Mesendoderm (in vitro differentiated cells): Measurements from ENCODE around the gene VIT.

Source experiments
- DNase-seq: peaks from one replicate; pipeline ENCODE4 v3.0.0; 2013
- H2AK5ac ChIP-seq: 2 replicates; pipeline ENCODE4 v1.6.1; 2013; ENCODE audit warnings: low read length, inconsistent platforms
- H2BK120ac ChIP-seq: 2 replicates; pipeline ENCODE4 v1.6.1; 2013; ENCODE audit warnings: low read depth, mild to moderate bottlenecking, low read length, moderate library complexity, mixed read lengths
- H2BK15ac ChIP-seq: replicated peaks from 2 replicates; pipeline ENCODE4 v1.6.1; 2013; ENCODE audit warnings: low read depth, mild to moderate bottlenecking, moderate library complexity
- H2BK5ac ChIP-seq: 2 replicates; pipeline ENCODE4 v1.6.1; 2013; ENCODE audit warnings: low read length, inconsistent platforms
- H3K18ac ChIP-seq: 2 replicates; pipeline ENCODE4 v1.6.1; 2013; ENCODE audit warnings: mild to moderate bottlenecking, low read length, mixed read lengths
- H3K23ac ChIP-seq: one replicate; pipeline ENCODE4 v1.6.1; 2013; ENCODE audit warnings: low read length
- H3K27ac ChIP-seq: 2 replicates; pipeline ENCODE4 v1.5.1; 2013; ENCODE audit warnings: low read depth, mild to moderate bottlenecking, inconsistent platforms, low read length, moderate library complexity
- H3K27me3 ChIP-seq: 2 replicates; pipeline ENCODE4 v1.6.1; 2013; ENCODE audit warnings: low read length, control low read depth, mild to moderate bottlenecking, inconsistent platforms; ENCODE audit not compliant: insufficient read depth, poor library complexity
- H3K36me3 ChIP-seq: 2 replicates; pipeline ENCODE4 v1.6.1; 2013; ENCODE audit warnings: low read length, inconsistent platforms; ENCODE audit not compliant: control insufficient read depth, insufficient read depth
- H3K4ac ChIP-seq: one replicate; pipeline ENCODE4 v1.6.1; 2013; ENCODE audit warnings: low read depth, mild to moderate bottlenecking, low read length, moderate library complexity
- H3K4me1 ChIP-seq: 2 replicates; pipeline ENCODE4 v1.6.1; 2013; ENCODE audit warnings: low read depth, low read length, inconsistent platforms; ENCODE audit not compliant: control insufficient read depth
- H3K4me2 ChIP-seq: 2 replicates; pipeline ENCODE4 v1.6.1; 2013; ENCODE audit warnings: low read length
- H3K4me3 ChIP-seq: 2 replicates; pipeline ENCODE4 v1.5.1; 2013; ENCODE audit warnings: mild to moderate bottlenecking, low read length
- H3K56ac ChIP-seq: one replicate; pipeline ENCODE4 v1.6.1; 2013; ENCODE audit warnings: low read length
- H3K79me1 ChIP-seq: 2 replicates; pipeline ENCODE4 v1.6.1; 2013; ENCODE audit warnings: low read length, inconsistent platforms
- H3K79me2 ChIP-seq: 2 replicates; pipeline ENCODE4 v1.6.1; 2013; ENCODE audit warnings: mild to moderate bottlenecking, low read length; ENCODE audit not compliant: control insufficient read depth, insufficient read depth
- H3K9ac ChIP-seq: 2 replicates; pipeline ENCODE4 v1.6.1; 2013; ENCODE audit warnings: low read length, inconsistent platforms
- H4K5ac ChIP-seq: one replicate; pipeline ENCODE4 v1.6.1; 2013; ENCODE audit warnings: low read length
- H4K8ac ChIP-seq: one replicate; pipeline ENCODE4 v1.6.1; 2013; ENCODE audit warnings: low read depth, mild to moderate bottlenecking, control low read depth, low read length, moderate library complexity
- WGBS: extraction: QIAGEN DNeasy Blood & Tissue Kit; methylation state at CpG from one replicate; pipeline ENCODE4 v1.1.7; 2013; ENCODE audit warnings: low lambda C conversion rate, missing lambda C conversion rate; ENCODE audit not compliant: insufficient coverage; ENCODE audit errors: extremely low coverage; 5-methylcytosine and 5-hydroxymethylcytosine counted together

The VIT gene

GRCh38 chr2:36672199-36672598 lies 24.3 kb upstream of the VIT start:
- no peak overlapping the region for H3K23ac ChIP-seq
- H3K4me1 ChIP-seq: peaks cover 2% of the 10 kb centered on the region
- no peak overlapping the region for H2BK5ac ChIP-seq
- no peaks in the 10 kb centered on the region for H3K79me1 ChIP-seq
- no peak overlapping the region for H3K56ac ChIP-seq
- H3K36me3 ChIP-seq: no peaks in the 10 kb centered on the region
- H3K27ac ChIP-seq: no peak overlapping the region
- DNase-seq: peak; percentile 53
- no peak overlapping the region for H3K4me2 ChIP-seq
- H2BK120ac ChIP-seq: no peak overlapping the region
- H3K27me3 ChIP-seq: no peaks in the 10 kb centered on the region
- H4K8ac ChIP-seq: no peak overlapping the region
- no peaks in the 10 kb centered on the region for H3K79me2 ChIP-seq
- no peak overlapping the region for H3K18ac ChIP-seq
- H4K5ac ChIP-seq: no peak overlapping the region
- H3K4me3 ChIP-seq: no peak overlapping the region
- H3K4ac ChIP-seq: no peak overlapping the region
- H3K9ac ChIP-seq: no peak overlapping the region
- no peak overlapping the region for H2BK15ac ChIP-seq
- no CpG with 5 or more reads among the region's 1 CpG for WGBS
- no peak overlapping the region for H2AK5ac ChIP-seq

- DNase-seq: no peak
- Histone ChIP-seq H3K79me2 (no peaks in the 10 kb centered on the region), H2BK120ac (no peak overlapping the region), H2AK5ac (no peak overlapping the region), H3K4me2 (no peak overlapping the region), H3K27me3 (no peaks in the 10 kb centered on the region), H4K8ac (no peak overlapping the region), H3K36me3 (no peaks in the 10 kb centered on the region), H3K4me3 (no peak overlapping the region), H3K27ac (no peak overlapping the region), H3K18ac (no peak overlapping the region), H3K4ac (no peak overlapping the region), H3K56ac (no peak overlapping the region), H3K9ac (no peak overlapping the region), H3K4me1 (peaks cover 2% of the 10 kb centered on the region), H3K23ac (no peak overlapping the region), H2BK15ac (no peak overlapping the region), H2BK5ac (no peak overlapping the region), H4K5ac (no peak overlapping the region), H3K79me1 (no peaks in the 10 kb centered on the region)
Observed at GRCh38 chr2:36675579-36676282, 20.8 kb upstream of the VIT start.

GRCh38 chr2:36676364-36676763 lies 20.1 kb upstream of the VIT start:
- Histone ChIP-seq H3K4me3 (no peak overlapping the region), H3K4me1 (peaks cover 2% of the 10 kb centered on the region)

GRCh38 chr2:36677386-36677785 lies 19.1 kb upstream of the VIT start:
- H3K18ac ChIP-seq: no peak overlapping the region
- no peak overlapping the region for H3K23ac ChIP-seq
- peaks cover 2% of the 10 kb centered on the region for H3K4me1 ChIP-seq
- no peak overlapping the region for H3K27ac ChIP-seq
- no peak overlapping the region for H2AK5ac ChIP-seq
- H3K27me3 ChIP-seq: no peaks in the 10 kb centered on the region
- no peaks in the 10 kb centered on the region for H3K79me2 ChIP-seq
- H2BK5ac ChIP-seq: no peak overlapping the region
- DNase-seq: no peak
- no peaks in the 10 kb centered on the region for H3K36me3 ChIP-seq
- no peak overlapping the region for H2BK120ac ChIP-seq
- no peak overlapping the region for H3K4me2 ChIP-seq
- no peak overlapping the region for H3K9ac ChIP-seq
- H3K4me3 ChIP-seq: no peak overlapping the region
- no peak overlapping the region for H3K4ac ChIP-seq
- H3K79me1 ChIP-seq: no peaks in the 10 kb centered on the region
- no peak overlapping the region for H2BK15ac ChIP-seq
- no peak overlapping the region for H4K5ac ChIP-seq
- H3K56ac ChIP-seq: no peak overlapping the region
- H4K8ac ChIP-seq: no peak overlapping the region

More at GRCh38 chr2:36676364-36676763, 20.1 kb upstream of the VIT start:
- no peak overlapping the region for H4K5ac ChIP-seq
- no peak overlapping the region for H3K23ac ChIP-seq
- no peaks in the 10 kb centered on the region for H3K36me3 ChIP-seq
- no peaks in the 10 kb centered on the region for H3K79me1 ChIP-seq
- no peak overlapping the region for H2AK5ac ChIP-seq
- no peak overlapping the region for H3K27ac ChIP-seq
- no peak overlapping the region for H3K56ac ChIP-seq
- no peak overlapping the region for H2BK5ac ChIP-seq
- H2BK15ac ChIP-seq: no peak overlapping the region
- H3K4me2 ChIP-seq: no peak overlapping the region
- H3K4ac ChIP-seq: no peak overlapping the region
- H2BK120ac ChIP-seq: no peak overlapping the region
- no peak overlapping the region for H3K18ac ChIP-seq
- no peaks in the 10 kb centered on the region for H3K79me2 ChIP-seq
- H4K8ac ChIP-seq: no peak overlapping the region
- DNase-seq: no peak
- no peaks in the 10 kb centered on the region for H3K27me3 ChIP-seq
- no peak overlapping the region for H3K9ac ChIP-seq
- no CpG with 5 or more reads among the region's 1 CpG for WGBS

GRCh38 chr2:36677996-36678605 lies 18.4 kb upstream of the VIT start:
- no peaks in the 10 kb centered on the region for H3K79me2 ChIP-seq
- no peak overlapping the region for H3K56ac ChIP-seq
- H4K5ac ChIP-seq: no peak overlapping the region
- no CpG with 5 or more reads among the region's 4 CpGs for WGBS
- H3K9ac ChIP-seq: no peak overlapping the region
- H3K18ac ChIP-seq: no peak overlapping the region
- H2BK120ac ChIP-seq: no peak overlapping the region
- no peaks in the 10 kb centered on the region for H3K27me3 ChIP-seq
- no peak overlapping the region for H3K4ac ChIP-seq
- H2BK15ac ChIP-seq: no peak overlapping the region
- H3K23ac ChIP-seq: no peak overlapping the region
- peak; percentile 25 for DNase-seq
- H3K4me3 ChIP-seq: no peak overlapping the region
- H3K79me1 ChIP-seq: no peaks in the 10 kb centered on the region
- no peak overlapping the region for H3K4me2 ChIP-seq
- H3K4me1 ChIP-seq: peaks cover 2% of the 10 kb centered on the region
- no peak overlapping the region for H2AK5ac ChIP-seq
- no peak overlapping the region for H4K8ac ChIP-seq
- H3K36me3 ChIP-seq: no peaks in the 10 kb centered on the region
- no peak overlapping the region for H3K27ac ChIP-seq
- H2BK5ac ChIP-seq: no peak overlapping the region

- Histone ChIP-seq H2AK5ac (no peak overlapping the region), H2BK120ac (no peak overlapping the region), H3K36me3 (no peaks in the 10 kb centered on the region), H3K4ac (no peak overlapping the region), H2BK15ac (no peak overlapping the region), H3K9ac (no peak overlapping the region), H3K18ac (no peak overlapping the region), H2BK5ac (no peak overlapping the region), H3K4me3 (no peak overlapping the region), H3K23ac (no peak overlapping the region), H3K4me1 (peaks cover 2% of the 10 kb centered on the region), H3K4me2 (no peak overlapping the region), H4K5ac (no peak overlapping the region), H3K27me3 (no peaks in the 10 kb centered on the region), H3K56ac (no peak overlapping the region), H3K79me1 (no peaks in the 10 kb centered on the region), H3K27ac (no peak overlapping the region), H3K79me2 (no peaks in the 10 kb centered on the region), H4K8ac (no peak overlapping the region)
- WGBS: no CpG with 5 or more reads among the region's 1 CpG
- no peak for DNase-seq
Observed at GRCh38 chr2:36678856-36679255, 17.7 kb upstream of the VIT start.
